ENCODE data around the gene CCZ1.
"Not testable (repeated sequence)": the region's sequence is repeated elsewhere in the genome, so short reads cannot be mapped to it uniquely, and the experiment has no call there.

Gene CCZ1

GRCh38 chr7:5898480-5899224 is at the start of gene CCZ1:
CCZ1 (plus strand) TSS chr7:5898733; CDS start chr7:5898800, 67 bp downstream.
- DNase-seq (ENCODE audit: low read depth in 2 of 2): peak; percentile 74 to 75

GRCh38 chr7:5850944-5851343 is 47.6 kb upstream of the CCZ1 start:
- no peak for DNase-seq (ENCODE audit: low read depth in 2 of 2)

GRCh38 chr7:5854738-5855137 is 43.8 kb upstream of the CCZ1 start:
- DNase-seq (ENCODE audit: low read depth in 2 of 2): no peak

GRCh38 chr7:5857041-5857575 is 41.4 kb upstream of the CCZ1 start:
- not testable (repeated sequence) for DNase-seq (ENCODE audit: low read depth in 2 of 2)

GRCh38 chr7:5858494-5858893 is 40.0 kb upstream of the CCZ1 start:
- not testable (repeated sequence) for DNase-seq (ENCODE audit: low read depth in 2 of 2)

- not testable (repeated sequence) for DNase-seq (ENCODE audit: low read depth in 2 of 2)
Observed at GRCh38 chr7:5861281-5861680, 37.3 kb upstream of the CCZ1 start.

GRCh38 chr7:5862753-5863366 is 35.7 kb upstream of the CCZ1 start:
- DNase-seq (ENCODE audit: low read depth in 2 of 2): not testable (repeated sequence)

- not testable (repeated sequence) for DNase-seq (ENCODE audit: low read depth in 2 of 2)
Observed at GRCh38 chr7:5865279-5865931, 33.1 kb upstream of the CCZ1 start.

GRCh38 chr7:5867060-5867459 is 31.5 kb upstream of the CCZ1 start:
- no peak for DNase-seq (ENCODE audit: low read depth in 2 of 2)

GRCh38 chr7:5868928-5869341 is 29.6 kb upstream of the CCZ1 start:
- not testable (repeated sequence) for DNase-seq (ENCODE audit: low read depth in 2 of 2)

- DNase-seq (ENCODE audit: low read depth in 2 of 2): no peak
Observed at GRCh38 chr7:5869691-5870090, 28.8 kb upstream of the CCZ1 start.

GRCh38 chr7:5870311-5870710 is 28.2 kb upstream of the CCZ1 start:
- DNase-seq (ENCODE audit: low read depth in 2 of 2): no peak

- DNase-seq (ENCODE audit: low read depth in 2 of 2): no peak
Observed at GRCh38 chr7:5872326-5872725, 26.2 kb upstream of the CCZ1 start.

- DNase-seq (ENCODE audit: low read depth in 2 of 2): not testable (repeated sequence)
Observed at GRCh38 chr7:5879591-5879990, 18.9 kb upstream of the CCZ1 start.

- not testable (repeated sequence) for DNase-seq (ENCODE audit: low read depth in 2 of 2)
Observed at GRCh38 chr7:5880106-5880505, 18.4 kb upstream of the CCZ1 start.

- DNase-seq (ENCODE audit: low read depth in 2 of 2): not testable (repeated sequence)
Observed at GRCh38 chr7:5884431-5884830, 14.1 kb upstream of the CCZ1 start.

GRCh38 chr7:5888021-5888420 is 10.5 kb upstream of the CCZ1 start:
- not testable (repeated sequence) for DNase-seq (ENCODE audit: low read depth in 2 of 2)

GRCh38 chr7:5890244-5890643 is 8.3 kb upstream of the CCZ1 start:
- DNase-seq (ENCODE audit: low read depth in 2 of 2): not testable (repeated sequence)

- no peak for DNase-seq (ENCODE audit: low read depth in 2 of 2)
Observed at GRCh38 chr7:5892498-5892897, 6.0 kb upstream of the CCZ1 start.

GRCh38 chr7:5897369-5897919 is 1.1 kb upstream of the CCZ1 start:
- DNase-seq (ENCODE audit: low read depth in 2 of 2): not testable (repeated sequence)

GRCh38 chr7:5903002-5903401 is 4.5 kb downstream of the CCZ1 start:
- not testable (repeated sequence) for DNase-seq (ENCODE audit: low read depth in 2 of 2)

- DNase-seq (ENCODE audit: low read depth in 2 of 2): not testable (repeated sequence)
Observed at GRCh38 chr7:5904726-5905125, 6.2 kb downstream of the CCZ1 start.
